HepG2 (cell line): ENCODE data around the gene SUPT6H. TPM values are rescaled to one million over a fixed set of nuclear protein-coding genes. Genes with fewer than 3 reads are reported as not detected.
A peak's percentile ranks its signal among the peaks of the same experiment; 100 is the strongest.

Source experiments
- BRD4 ChIP-seq: sonication (generic); formaldehyde crosslinking; IDR thresholded peaks from 2 replicates; pipeline ENCODE4 v1.4.0; 2020; ENCODE audit warnings: missing genetic modification reagents
- CREBL2 ChIP-seq: sonication (generic); formaldehyde crosslinking; IDR thresholded peaks from 2 replicates; pipeline ENCODE4 v1.8.1; 2023; ENCODE audit warnings: missing genetic modification reagents, mild to moderate bottlenecking, borderline replicate concordance
- IRF9 ChIP-seq: sonication (generic); formaldehyde crosslinking; IDR thresholded peaks from 2 replicates; pipeline ENCODE4 v1.8.0; 2022; ENCODE audit warnings: missing genetic modification reagents, mild to moderate bottlenecking, borderline replicate concordance
- LCORL ChIP-seq, 2 experiments: fragments of 450-650 bp in 1 of 2; sonication (generic) in 1 of 2; formaldehyde crosslinking in 1 of 2; IDR thresholded peaks; 2 replicates each; pipeline versions ENCODE4 v1.5.0 to v1.6.1; 2017 to 2020; ENCODE audit warnings: antibody characterized with exemption in 1 of 2, missing genetic modification reagents in 1 of 2
- MAF1 ChIP-seq: sonication (generic); formaldehyde crosslinking; IDR thresholded peaks from 2 replicates; pipeline ENCODE4 v1.5.0; 2020; ENCODE audit warnings: missing genetic modification reagents, borderline replicate concordance
- NCOA2 ChIP-seq: sonication (generic); formaldehyde crosslinking; IDR thresholded peaks from 2 replicates; pipeline ENCODE4 v1.8.0; 2022; ENCODE audit warnings: inconsistent platforms
- NR2C2 ChIP-seq: sonication (generic); formaldehyde crosslinking; IDR thresholded peaks from 2 replicates; pipeline ENCODE4 v1.4.0; 2020; ENCODE audit warnings: missing genetic modification reagents, mild to moderate bottlenecking, moderate library complexity, borderline replicate concordance
- RARA ChIP-seq: IDR thresholded peaks from 2 replicates; pipeline ENCODE4 v1.6.1; 2016; ENCODE audit warnings: missing genetic modification reagents, missing compliant biosample characterization
- TAF1 ChIP-seq: sonication (generic); formaldehyde crosslinking; IDR thresholded peaks from 2 replicates; pipeline ENCODE4 v1.4.0; 2020; ENCODE audit warnings: missing genetic modification reagents
- XRCC5 ChIP-seq: fragments of 200-400 bp; formaldehyde crosslinking; optimal IDR thresholded peaks from 2 replicates; pipeline ENCODE3; 2017; ENCODE audit warnings: mild to moderate bottlenecking, low read length
- ZFP1 ChIP-seq: IDR thresholded peaks from 2 replicates; pipeline ENCODE4 v1.6.1; 2016
- ZMYM4 ChIP-seq: sonication (generic); formaldehyde crosslinking; IDR thresholded peaks from 2 replicates; pipeline ENCODE4 v1.8.1; 2023; ENCODE audit warnings: mild to moderate bottlenecking, missing genetic modification reagents
- ZNF136 ChIP-seq: sonication (generic); formaldehyde crosslinking; IDR thresholded peaks from 2 replicates; pipeline ENCODE4 v1.8.1; 2022; ENCODE audit warnings: low read depth, mild to moderate bottlenecking, moderate library complexity, missing genetic modification reagents
- ZNF232 ChIP-seq: sonication (generic); formaldehyde crosslinking; IDR thresholded peaks from 2 replicates; pipeline ENCODE4 v1.4.0; 2020; ENCODE audit warnings: missing genetic modification reagents, borderline replicate concordance
- ZNF629 ChIP-seq: sonication (generic); formaldehyde crosslinking; conservative IDR thresholded peaks from 2 replicates; pipeline ENCODE4 v1.5.0; 2020; ENCODE audit warnings: missing genetic modification reagents
- ZZZ3 ChIP-seq: sonication (generic); formaldehyde crosslinking; IDR thresholded peaks from 2 replicates; pipeline ENCODE4 v1.4.0; 2020; ENCODE audit warnings: missing genetic modification reagents, mild to moderate bottlenecking, borderline replicate concordance
- polyA plus RNA-seq, 8 experiments: library from polyadenylated mRNA; depleted of rRNA in 3 of 8; stranded (reverse) in 7 of 8; unstranded in 1 of 8; fragments of >200 nt; fragmentation: Illumina TruSeq in 4 of 8; extraction: Trizol in 4 of 8; gene quantifications; 2 replicates each; pipeline versions ENCODE4 v1.2.1 to v1.2.3, GENCODE V29; 2011 to 2016; ENCODE audit warnings: low read depth in 4 of 8, missing spikeins in 1 of 8, mixed read lengths in 1 of 8; ENCODE audit not compliant: insufficient read depth in 1 of 8
- total RNA-seq, 5 experiments: library from RNA; depleted of rRNA; stranded (reverse); fragments of >200 nt; fragmentation: Illumina TruSeq; extraction: Trizol; gene quantifications; 2 replicates each; pipeline ENCODE4 v1.2.3, GENCODE V29; 2016; ENCODE audit warnings: low read depth in 1 of 5
- TF ChIP-seq, protein P1 (sequence below): sonication (generic); formaldehyde crosslinking; IDR thresholded peaks from 2 replicates; pipeline ENCODE4 v1.4.0; 2020; ENCODE audit warnings: mild to moderate bottlenecking, missing genetic modification reagents, borderline replicate concordance
- TF ChIP-seq, protein P2 (sequence below): sonication (generic); formaldehyde crosslinking; IDR thresholded peaks from 2 replicates; pipeline ENCODE4 v1.5.0; 2020; ENCODE audit warnings: mild to moderate bottlenecking, missing genetic modification reagents, borderline replicate concordance
- TF ChIP-seq, protein P3 (sequence below): sonication (generic); formaldehyde crosslinking; conservative IDR thresholded peaks from 2 replicates; pipeline ENCODE4 v1.5.0; 2020; ENCODE audit warnings: missing genetic modification reagents

The SUPT6H gene
- total and polyA plus RNA-seq, 2 of the 13 experiments (the other 11 are each of a cell fraction or from before 2014, with no cell fraction given) = 32.7 to 39.9 TPM

- TF ChIP-seq, protein P1, sequence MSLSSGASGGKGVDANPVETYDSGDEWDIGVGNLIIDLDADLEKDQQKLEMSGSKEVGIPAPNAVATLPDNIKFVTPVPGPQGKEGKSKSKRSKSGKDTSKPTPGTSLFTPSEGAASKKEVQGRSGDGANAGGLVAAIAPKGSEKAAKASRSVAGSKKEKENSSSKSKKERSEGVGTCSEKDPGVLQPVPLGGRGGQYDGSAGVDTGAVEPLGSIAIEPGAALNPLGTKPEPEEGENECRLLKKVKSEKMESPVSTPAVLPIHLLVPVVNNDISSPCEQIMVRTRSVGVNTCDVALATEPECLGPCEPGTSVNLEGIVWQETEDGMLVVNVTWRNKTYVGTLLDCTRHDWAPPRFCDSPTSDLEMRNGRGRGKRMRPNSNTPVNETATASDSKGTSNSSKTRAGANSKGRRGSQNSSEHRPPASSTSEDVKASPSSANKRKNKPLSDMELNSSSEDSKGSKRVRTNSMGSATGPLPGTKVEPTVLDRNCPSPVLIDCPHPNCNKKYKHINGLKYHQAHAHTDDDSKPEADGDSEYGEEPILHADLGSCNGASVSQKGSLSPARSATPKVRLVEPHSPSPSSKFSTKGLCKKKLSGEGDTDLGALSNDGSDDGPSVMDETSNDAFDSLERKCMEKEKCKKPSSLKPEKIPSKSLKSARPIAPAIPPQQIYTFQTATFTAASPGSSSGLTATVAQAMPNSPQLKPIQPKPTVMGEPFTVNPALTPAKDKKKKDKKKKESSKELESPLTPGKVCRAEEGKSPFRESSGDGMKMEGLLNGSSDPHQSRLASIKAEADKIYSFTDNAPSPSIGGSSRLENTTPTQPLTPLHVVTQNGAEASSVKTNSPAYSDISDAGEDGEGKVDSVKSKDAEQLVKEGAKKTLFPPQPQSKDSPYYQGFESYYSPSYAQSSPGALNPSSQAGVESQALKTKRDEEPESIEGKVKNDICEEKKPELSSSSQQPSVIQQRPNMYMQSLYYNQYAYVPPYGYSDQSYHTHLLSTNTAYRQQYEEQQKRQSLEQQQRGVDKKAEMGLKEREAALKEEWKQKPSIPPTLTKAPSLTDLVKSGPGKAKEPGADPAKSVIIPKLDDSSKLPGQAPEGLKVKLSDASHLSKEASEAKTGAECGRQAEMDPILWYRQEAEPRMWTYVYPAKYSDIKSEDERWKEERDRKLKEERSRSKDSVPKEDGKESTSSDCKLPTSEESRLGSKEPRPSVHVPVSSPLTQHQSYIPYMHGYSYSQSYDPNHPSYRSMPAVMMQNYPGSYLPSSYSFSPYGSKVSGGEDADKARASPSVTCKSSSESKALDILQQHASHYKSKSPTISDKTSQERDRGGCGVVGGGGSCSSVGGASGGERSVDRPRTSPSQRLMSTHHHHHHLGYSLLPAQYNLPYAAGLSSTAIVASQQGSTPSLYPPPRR (CRISPR knock-in tag) = peak; percentile 69; the same call in 1 of the 2 replicates
- TF ChIP-seq ZNF629 (peak; percentile 63; the same call in 1 of the 2 replicates), BRD4 (CRISPR knock-in tag) (peak; percentile 58; the same call in 1 of the 2 replicates), ZMYM4 (CRISPR knock-in tag) (peak; percentile 82; the same call in 1 of the 2 replicates), LCORL (IDR thresholded peaks at IDR 0.05) (no peak), LCORL (CRISPR knock-in tag; IDR thresholded peaks at IDR 0.05) (peak; percentile 83), NCOA2 (CRISPR knock-in tag) (peak; percentile 85), CREBL2 (CRISPR knock-in tag) (peak; percentile 46; the same call in 1 of the 2 replicates), NR2C2 (peak; percentile 59; the same call in 1 of the 2 replicates), ZNF232 (no peak; the same call in 1 of the 2 replicates), ZFP1 (CRISPR knock-in tag) (peak; percentile 96), ZZZ3 (CRISPR knock-in tag) (no peak), ZNF136 (CRISPR knock-in tag) (0 out of 2 replicates have a peak, but pooled peaks have one; percentile 43), TAF1 (CRISPR knock-in tag) (peak; percentile 77), RARA (CRISPR knock-in tag) (peak; percentile 68), IRF9 (CRISPR knock-in tag) (peak; percentile 72; the same call in 1 of the 2 replicates), MAF1 (CRISPR knock-in tag) (no peak), XRCC5 (peak; percentile 88)
- TF ChIP-seq, protein P2, sequence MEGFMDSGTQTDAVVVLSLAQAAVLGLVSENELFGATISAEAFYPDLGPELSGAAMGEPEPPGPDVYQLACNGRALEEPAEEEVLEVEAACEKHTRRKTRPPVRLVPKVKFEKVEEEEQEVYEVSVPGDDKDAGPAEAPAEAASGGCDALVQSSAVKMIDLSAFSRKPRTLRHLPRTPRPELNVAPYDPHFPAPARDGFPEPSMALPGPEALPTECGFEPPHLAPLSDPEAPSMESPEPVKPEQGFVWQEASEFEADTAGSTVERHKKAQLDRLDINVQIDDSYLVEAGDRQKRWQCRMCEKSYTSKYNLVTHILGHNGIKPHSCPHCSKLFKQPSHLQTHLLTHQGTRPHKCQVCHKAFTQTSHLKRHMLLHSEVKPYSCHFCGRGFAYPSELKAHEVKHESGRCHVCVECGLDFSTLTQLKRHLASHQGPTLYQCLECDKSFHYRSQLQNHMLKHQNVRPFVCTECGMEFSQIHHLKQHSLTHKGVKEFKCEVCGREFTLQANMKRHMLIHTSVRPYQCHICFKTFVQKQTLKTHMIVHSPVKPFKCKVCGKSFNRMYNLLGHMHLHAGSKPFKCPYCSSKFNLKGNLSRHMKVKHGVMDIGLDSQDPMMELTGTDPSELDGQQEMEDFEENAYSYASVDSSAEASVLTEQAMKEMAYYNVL (CRISPR knock-in tag) = peak; percentile 68
- TF ChIP-seq, protein P3, sequence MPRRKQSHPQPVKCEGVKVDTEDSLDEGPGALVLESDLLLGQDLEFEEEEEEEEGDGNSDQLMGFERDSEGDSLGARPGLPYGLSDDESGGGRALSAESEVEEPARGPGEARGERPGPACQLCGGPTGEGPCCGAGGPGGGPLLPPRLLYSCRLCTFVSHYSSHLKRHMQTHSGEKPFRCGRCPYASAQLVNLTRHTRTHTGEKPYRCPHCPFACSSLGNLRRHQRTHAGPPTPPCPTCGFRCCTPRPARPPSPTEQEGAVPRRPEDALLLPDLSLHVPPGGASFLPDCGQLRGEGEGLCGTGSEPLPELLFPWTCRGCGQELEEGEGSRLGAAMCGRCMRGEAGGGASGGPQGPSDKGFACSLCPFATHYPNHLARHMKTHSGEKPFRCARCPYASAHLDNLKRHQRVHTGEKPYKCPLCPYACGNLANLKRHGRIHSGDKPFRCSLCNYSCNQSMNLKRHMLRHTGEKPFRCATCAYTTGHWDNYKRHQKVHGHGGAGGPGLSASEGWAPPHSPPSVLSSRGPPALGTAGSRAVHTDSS (CRISPR knock-in tag) = no peak
These were observed 36.4 kb downstream of the SUPT6H start (continued) for GRCh38 chr17:28698253-28698941.
